Measurements from ENCODE around the gene RAB31.

- TF ChIP-seq CTCF (IDR thresholded peaks at IDR 0.05; ENCODE audit: borderline replicate concordance, extremely low read depth, low read length, poor library complexity, severe bottlenecking) = no peak
- TF ChIP-seq EZH2 (IDR thresholded peaks at IDR 0.05; ENCODE audit: borderline replicate concordance, low read depth, low read length, severe bottlenecking) = no peak
These were observed 143.4 kb downstream of the RAB31 start for GRCh38 chr18:9851511-9851910.

All from DND-41 (cell line).